Measurements from ENCODE around the gene GUCY1A1.

- TF ChIP-seq CTCF (IDR thresholded peaks at IDR 0.05) (no peak), POLR2A (IDR thresholded peaks at IDR 0.05) (no peak)
Observed at GRCh38 chr4:155734951-155735350, 68.3 kb downstream of the GUCY1A1 start.
